Measurements from ENCODE around the gene TNFRSF8.
"Not testable (repeated sequence)": the region's sequence is repeated elsewhere in the genome, so short reads cannot be mapped to it uniquely, and the experiment has no call there.

Gene TNFRSF8

DNA sequence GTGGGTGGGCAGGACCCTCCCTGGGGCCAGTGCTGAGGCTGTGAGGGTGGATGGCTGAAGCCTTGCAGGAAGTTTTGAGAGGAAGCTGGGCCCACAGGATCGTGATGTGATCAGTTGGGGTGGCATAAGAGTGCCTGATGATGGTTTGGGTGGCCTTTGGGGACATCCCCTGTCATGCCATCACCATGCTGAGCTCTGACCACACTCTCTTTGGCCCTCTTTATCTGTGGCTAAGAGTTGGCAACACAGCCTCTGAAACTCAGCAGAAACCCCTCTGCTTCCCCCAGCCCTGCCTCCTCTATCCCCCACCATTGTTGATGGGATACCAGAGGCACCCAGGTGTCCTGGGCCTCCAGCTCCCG, 24.0 kb upstream of the TNFRSF8 start:
- no peak for DNase-seq

- not testable (repeated sequence) for DNase-seq
These were observed 23.2 kb upstream of the TNFRSF8 start for GRCh38 chr1:12039824-12040456.

DNA sequence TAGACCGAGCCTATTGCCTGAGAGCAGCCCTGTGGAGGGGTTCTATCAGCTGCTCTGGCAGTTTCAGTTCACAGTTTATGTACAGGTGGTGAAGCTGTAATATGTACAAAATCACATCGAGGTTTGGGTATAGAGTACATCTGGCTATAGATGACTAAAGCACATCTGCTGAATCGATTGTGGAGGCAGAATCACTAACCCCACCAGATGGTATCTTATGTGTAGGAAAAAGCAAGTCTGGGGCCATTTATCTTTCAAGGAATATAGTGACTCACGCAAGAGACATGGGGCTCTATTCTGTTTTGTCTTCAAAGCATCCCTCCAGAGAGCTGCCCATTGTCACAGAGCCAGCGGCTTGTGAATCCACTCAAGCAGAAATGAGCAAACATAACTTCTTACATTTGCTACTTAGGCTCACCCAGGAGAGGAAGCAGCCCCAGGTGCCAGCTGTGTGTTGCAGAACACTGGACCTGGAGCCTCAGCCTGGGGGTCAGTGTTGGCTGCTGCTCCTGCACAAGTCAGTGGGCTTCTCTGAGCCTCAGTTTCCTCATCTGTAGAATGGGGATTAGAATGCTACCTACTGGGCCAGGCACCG, 22.5 kb upstream of the TNFRSF8 start:
- DNase-seq = peak; percentile 14

- DNase-seq = not testable (repeated sequence)
These were observed 18.8 kb upstream of the TNFRSF8 start for GRCh38 chr1:12044187-12044877.

DNA sequence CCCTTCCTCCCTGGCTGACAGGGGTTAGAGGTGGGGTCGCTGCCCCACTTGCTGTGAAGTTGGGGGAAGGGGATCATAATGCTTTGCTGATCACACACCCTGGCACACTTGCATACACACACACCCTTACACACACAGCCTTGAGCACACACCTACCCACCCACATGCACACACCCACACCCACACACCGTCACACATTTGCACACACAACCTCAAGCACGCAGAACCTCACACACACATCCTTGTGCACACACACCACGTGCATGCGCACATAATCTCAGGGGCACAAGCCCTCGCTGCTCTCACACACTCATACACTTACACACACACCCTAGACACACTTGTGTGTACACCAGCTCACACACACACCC, 16.4 kb upstream of the TNFRSF8 start:
- DNase-seq = no peak

DNA sequence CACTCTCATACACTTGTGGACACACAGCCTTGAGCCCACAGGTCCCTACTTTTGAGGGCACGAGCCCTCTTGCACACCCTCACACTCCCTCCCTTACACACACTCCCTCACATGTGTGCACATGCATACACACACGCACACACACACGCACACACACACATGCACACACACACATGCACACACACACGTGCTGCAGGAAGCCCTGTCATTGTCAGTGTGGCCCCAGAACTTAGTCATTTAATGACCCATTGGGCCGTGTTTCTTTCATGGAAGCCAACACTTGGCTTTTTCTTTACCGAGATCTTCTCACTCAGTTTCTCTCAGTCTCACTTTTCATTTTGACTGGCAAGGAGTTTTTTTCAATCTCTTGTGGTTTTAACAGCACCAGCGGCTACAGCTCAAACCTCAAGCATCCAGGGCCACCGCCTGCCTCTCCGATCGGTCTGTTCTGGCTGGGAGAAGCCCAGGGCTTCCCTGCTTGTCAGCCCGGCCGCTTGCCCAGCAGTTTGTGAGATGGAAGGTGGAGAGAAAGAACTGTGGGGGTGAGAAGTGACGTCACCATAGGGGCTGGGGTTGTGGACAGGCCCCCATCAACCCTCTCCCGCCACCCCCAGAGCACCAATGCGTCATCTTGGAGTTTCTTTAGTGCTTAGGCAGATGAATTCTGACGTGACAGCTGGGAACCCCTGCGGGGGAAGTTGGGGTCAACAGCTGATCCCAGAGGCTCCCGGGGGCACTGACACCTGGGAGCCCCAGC, 15.8 kb upstream of the TNFRSF8 start:
- no peak for DNase-seq

GRCh38 chr1:12048372-12048771, 14.7 kb upstream of the TNFRSF8 start:
- DNase-seq = no peak

DNA sequence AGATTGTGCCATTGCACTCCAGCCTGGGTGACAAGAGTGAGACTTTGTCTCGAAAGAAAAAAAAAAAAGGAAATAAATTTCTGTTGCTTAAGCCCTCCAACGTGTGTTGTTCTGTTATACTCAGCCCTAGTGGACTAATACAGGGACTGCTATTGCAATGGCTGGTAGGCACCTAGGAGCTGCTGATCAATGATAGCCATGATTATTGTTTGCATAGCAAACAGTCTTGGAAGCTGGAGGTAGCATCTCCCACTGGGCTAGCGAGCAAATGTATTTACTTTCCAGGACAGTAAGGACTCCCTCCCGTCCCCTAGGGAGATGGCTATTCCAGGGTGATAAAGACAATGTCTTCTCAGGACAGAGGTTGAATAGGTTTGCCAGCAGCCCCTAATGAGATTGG, 13.5 kb upstream of the TNFRSF8 start:
- DNase-seq = no peak

DNA sequence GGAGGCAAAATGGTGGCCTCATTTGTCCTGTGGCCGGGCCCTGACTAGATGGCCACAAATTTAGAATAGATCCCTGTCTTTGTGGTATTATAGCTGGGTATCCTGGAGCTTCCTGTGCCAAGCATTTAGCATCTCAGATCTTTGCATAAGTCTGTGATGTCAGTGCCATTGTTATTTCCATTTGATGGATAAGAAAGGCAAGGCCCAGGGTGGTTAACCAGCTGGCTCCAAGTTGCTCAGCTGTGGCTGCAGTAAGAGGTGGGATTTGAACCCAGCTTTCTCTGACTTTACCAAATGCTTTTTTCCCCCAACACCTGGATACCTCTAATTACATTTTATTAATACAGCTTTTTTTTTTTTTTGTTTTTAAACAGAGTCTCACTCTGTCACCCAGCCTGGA, 11.7 kb upstream of the TNFRSF8 start:
- no peak for DNase-seq

- DNase-seq = peak; percentile 27
These were observed 11.0 kb upstream of the TNFRSF8 start for GRCh38 chr1:12052008-12052573.

- no peak for DNase-seq
These were observed 10.0 kb upstream of the TNFRSF8 start for GRCh38 chr1:12052997-12053686.

- no peak for DNase-seq
These were observed 9.2 kb upstream of the TNFRSF8 start for GRCh38 chr1:12053752-12054548.

DNA sequence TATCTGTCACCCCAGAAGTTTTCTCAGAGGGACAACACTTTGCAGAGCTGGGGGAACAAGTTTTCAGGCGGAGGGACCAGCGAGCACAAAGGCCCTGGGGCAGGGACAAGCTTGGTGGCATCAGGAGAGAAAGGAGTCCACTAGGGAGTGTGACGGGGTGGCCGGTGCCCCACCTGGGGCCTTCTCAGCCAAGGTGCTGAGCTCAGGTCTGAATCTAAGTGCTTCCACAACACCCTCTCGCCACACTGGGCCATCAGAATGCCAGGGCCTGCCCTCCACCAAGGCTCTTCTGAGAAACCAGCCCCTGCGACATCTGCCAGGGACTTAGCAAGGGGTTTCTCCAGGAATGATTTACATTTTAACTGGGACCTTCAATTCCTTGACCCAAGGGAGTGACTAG, 7.8 kb upstream of the TNFRSF8 start:
- no peak for DNase-seq

DNA sequence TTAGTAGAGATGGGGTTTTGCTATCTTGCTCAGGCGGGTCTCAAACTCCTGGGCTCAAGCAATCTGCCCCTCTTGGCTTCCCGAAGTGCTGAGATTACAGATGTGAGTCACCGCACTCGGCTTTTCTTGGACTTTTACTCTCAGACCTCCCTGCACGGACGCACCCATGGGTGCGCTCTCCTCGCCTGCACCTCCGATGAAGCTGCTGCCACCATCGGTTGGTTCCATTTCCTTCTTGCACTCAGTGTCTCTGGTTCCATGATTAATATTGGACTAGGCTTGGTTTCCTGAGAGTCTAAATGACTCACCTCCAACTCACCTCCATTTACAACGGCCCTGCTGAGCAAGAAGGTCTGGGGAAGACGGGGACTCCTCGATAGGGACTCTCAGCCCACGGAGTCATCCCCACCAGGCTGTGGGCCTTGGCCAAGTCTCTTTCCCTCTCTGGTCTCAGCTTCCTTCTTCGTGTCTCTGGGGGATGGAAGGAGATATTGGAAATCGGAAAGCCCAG, 6.7 kb upstream of the TNFRSF8 start:
- no peak for DNase-seq

- DNase-seq = no peak
These were observed 5.7 kb upstream of the TNFRSF8 start for GRCh38 chr1:12057382-12057781.

DNA sequence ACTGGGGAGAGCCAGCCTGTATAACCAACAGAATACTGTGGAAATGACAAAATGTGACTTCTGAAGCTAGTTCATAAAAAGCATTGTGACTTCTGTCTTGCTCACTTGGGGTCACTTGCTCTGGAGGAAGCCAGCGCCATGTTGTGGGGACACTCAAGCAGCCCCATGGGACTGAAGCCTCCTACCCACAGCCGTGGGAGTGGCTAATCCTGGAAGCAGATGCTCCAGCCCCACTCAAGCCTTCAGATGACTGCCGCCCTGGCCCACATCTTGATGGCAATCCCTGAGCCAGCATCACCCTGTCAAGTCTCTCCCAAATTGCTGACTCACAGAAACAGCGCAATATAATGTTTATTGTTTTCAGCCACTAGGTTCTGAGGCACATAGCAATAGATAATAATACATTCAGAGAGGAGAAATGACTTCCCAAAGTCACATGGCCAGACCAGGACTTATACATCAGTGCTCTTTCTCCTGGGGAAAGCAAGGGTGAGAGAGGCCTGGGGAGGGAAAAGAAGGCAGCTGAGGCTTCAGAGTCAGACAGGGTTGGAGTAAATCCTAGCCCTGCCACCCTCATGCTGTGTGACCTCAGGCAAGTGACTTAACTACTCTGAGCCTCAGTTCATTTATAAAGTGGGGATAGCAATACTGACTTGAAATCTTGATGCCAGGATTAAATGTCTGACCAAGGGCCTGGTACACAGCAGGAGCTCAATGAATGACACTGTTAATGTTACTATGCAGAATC, 5.0 kb upstream of the TNFRSF8 start:
- DNase-seq = no peak

- DNase-seq = no peak
These were observed 3.9 kb upstream of the TNFRSF8 start for GRCh38 chr1:12059226-12059625.

GRCh38 chr1:12059722-12060464, 3.2 kb upstream of the TNFRSF8 start:
- no peak for DNase-seq

DNA sequence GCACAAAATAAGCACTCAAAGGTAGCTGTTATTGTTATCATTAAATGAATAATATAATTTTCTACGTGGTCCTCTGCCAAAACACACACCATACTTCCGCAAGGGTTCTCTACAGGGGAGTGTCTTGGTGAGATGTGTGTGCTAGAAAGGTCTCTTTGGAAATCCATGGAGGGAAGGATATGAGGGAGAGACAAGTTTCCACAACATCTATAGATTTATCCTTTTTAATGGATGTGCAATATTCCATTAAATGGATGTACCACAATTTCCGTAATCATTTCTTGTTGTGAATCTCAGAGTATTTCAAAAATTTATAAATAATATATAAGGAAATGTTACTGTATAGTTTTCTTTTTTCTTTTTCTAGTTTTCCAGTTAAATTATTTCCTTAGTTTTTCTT, 2.6 kb upstream of the TNFRSF8 start:
- no peak for DNase-seq

Measured in GOT3 (cell line).